HepG2 (cell line): Measurements from ENCODE around the gene NPHS1. TPM values are rescaled to one million over a fixed set of nuclear protein-coding genes. Genes with fewer than 3 reads are reported as not detected.

Source experiments
- AGO1 ChIP-seq: fragments of 200-400 bp; formaldehyde crosslinking; IDR thresholded peaks from 2 replicates; pipeline ENCODE4 v1.6.1; 2017; ENCODE audit warnings: mild to moderate bottlenecking, low read depth, low read length, moderate library complexity; ENCODE audit not compliant: poor library complexity, severe bottlenecking
- CCAR2 ChIP-seq: fragments of 200-400 bp; formaldehyde crosslinking; optimal IDR thresholded peaks from 2 replicates; pipeline ENCODE3; 2018; ENCODE audit warnings: low read depth, mild to moderate bottlenecking, low read length, moderate library complexity
- DBP ChIP-seq: sonication (generic); formaldehyde crosslinking; IDR thresholded peaks from 2 replicates; pipeline ENCODE4 v1.4.0; 2020; ENCODE audit warnings: missing genetic modification reagents; ENCODE audit errors: not compliant biosample characterization
- DR1 ChIP-seq: sonication (generic); formaldehyde crosslinking; IDR thresholded peaks from 2 replicates; pipeline ENCODE4 v1.8.0; 2021; ENCODE audit warnings: mild to moderate bottlenecking, missing genetic modification reagents, inconsistent platforms
- IRX3 ChIP-seq: sonication (generic); formaldehyde crosslinking; IDR thresholded peaks from 2 replicates; pipeline ENCODE4 v1.8.1; 2023; ENCODE audit warnings: mild to moderate bottlenecking, low read depth, missing genetic modification reagents, borderline replicate concordance
- ISL2 ChIP-seq: sonication (generic); formaldehyde crosslinking; IDR thresholded peaks from 2 replicates; pipeline ENCODE4 v1.5.0; 2020; ENCODE audit warnings: missing genetic modification reagents
- JUN ChIP-seq: sonication (generic); formaldehyde crosslinking; IDR thresholded peaks from 2 replicates; pipeline ENCODE4 v1.4.0; 2020; ENCODE audit warnings: mild to moderate bottlenecking, missing genetic modification reagents
- MIER2 ChIP-seq: IDR thresholded peaks from 2 replicates; pipeline ENCODE4 v1.6.1; 2016; ENCODE audit warnings: missing biosample characterization, missing genetic modification reagents
- MZF1 ChIP-seq: sonication (generic); formaldehyde crosslinking; IDR thresholded peaks from 2 replicates; pipeline ENCODE4 v1.8.1; 2023; ENCODE audit warnings: mild to moderate bottlenecking, missing genetic modification reagents, borderline replicate concordance
- NR2C2 ChIP-seq: sonication (generic); formaldehyde crosslinking; IDR thresholded peaks from 2 replicates; pipeline ENCODE4 v1.4.0; 2020; ENCODE audit warnings: missing genetic modification reagents, mild to moderate bottlenecking, moderate library complexity, borderline replicate concordance
- NR2F6 ChIP-seq, 2 experiments: IDR thresholded peaks; 2 replicates each; pipeline ENCODE4 v1.6.1; 2016; ENCODE audit warnings: antibody characterized with exemption in 1 of 2, mild to moderate bottlenecking in 1 of 2
- RNF2 ChIP-seq: fragments of 450-650 bp; conservative IDR thresholded peaks from 2 replicates; pipeline ENCODE4 v1.6.1; 2016; ENCODE audit warnings: low read depth
- SRF ChIP-seq: IDR thresholded peaks from 2 replicates; pipeline ENCODE4 v1.6.1; 2011; ENCODE audit warnings: mild to moderate bottlenecking, low read depth, low read length, moderate library complexity
- TOE1 ChIP-seq: sonication (generic); formaldehyde crosslinking; IDR thresholded peaks from 2 replicates; pipeline ENCODE4 v1.4.0; 2020; ENCODE audit warnings: mild to moderate bottlenecking, missing genetic modification reagents
- XRCC5 ChIP-seq: fragments of 200-400 bp; formaldehyde crosslinking; optimal IDR thresholded peaks from 2 replicates; pipeline ENCODE3; 2017; ENCODE audit warnings: mild to moderate bottlenecking, low read length
- ZFP1 ChIP-seq: IDR thresholded peaks from 2 replicates; pipeline ENCODE4 v1.6.1; 2016
- ZNF256 ChIP-seq: sonication (generic); formaldehyde crosslinking; conservative IDR thresholded peaks from 2 replicates; pipeline ENCODE4 v1.4.0; 2020; ENCODE audit warnings: missing genetic modification reagents
- ZNF446 ChIP-seq: sonication (generic); formaldehyde crosslinking; IDR thresholded peaks from 2 replicates; pipeline ENCODE4 v1.5.0; 2020; ENCODE audit warnings: mild to moderate bottlenecking, missing genetic modification reagents
- ZNF468 ChIP-seq: sonication (generic); formaldehyde crosslinking; IDR thresholded peaks from 2 replicates; pipeline ENCODE4 v1.8.0; 2022; ENCODE audit warnings: mild to moderate bottlenecking, moderate library complexity, missing genetic modification reagents
- ZNF512 ChIP-seq: sonication (generic); formaldehyde crosslinking; IDR thresholded peaks from 2 replicates; pipeline ENCODE4 v1.4.0; 2020; ENCODE audit warnings: mild to moderate bottlenecking, missing genetic modification reagents
- ZNF616 ChIP-seq: sonication (generic); formaldehyde crosslinking; IDR thresholded peaks from 2 replicates; pipeline ENCODE4 v1.5.0; 2020; ENCODE audit warnings: low read depth, mild to moderate bottlenecking, missing genetic modification reagents
- ZNF660 ChIP-seq: sonication (generic); formaldehyde crosslinking; IDR thresholded peaks from 2 replicates; pipeline ENCODE4 v1.5.1; 2020; ENCODE audit warnings: mild to moderate bottlenecking, low read depth, missing genetic modification reagents, borderline replicate concordance
- ZNF720 ChIP-seq: sonication (generic); formaldehyde crosslinking; IDR thresholded peaks from 2 replicates; pipeline ENCODE4 v1.4.0; 2020; ENCODE audit warnings: missing genetic modification reagents
- ZNF747 ChIP-seq: sonication (generic); formaldehyde crosslinking; IDR thresholded peaks from 2 replicates; pipeline ENCODE4 v1.8.1; 2023; ENCODE audit warnings: missing genetic modification reagents, mild to moderate bottlenecking, borderline replicate concordance
- ZNF782 ChIP-seq: sonication (generic); formaldehyde crosslinking; IDR thresholded peaks from 2 replicates; pipeline ENCODE4 v1.4.0; 2020; ENCODE audit warnings: missing genetic modification reagents, mild to moderate bottlenecking, borderline replicate concordance
- polyA plus RNA-seq, 8 experiments: library from polyadenylated mRNA; depleted of rRNA in 3 of 8; stranded (reverse) in 7 of 8; unstranded in 1 of 8; fragments of >200 nt; fragmentation: Illumina TruSeq in 4 of 8; extraction: Trizol in 4 of 8; gene quantifications; 2 replicates each; pipeline versions ENCODE4 v1.2.1 to v1.2.3, GENCODE V29; 2011 to 2016; ENCODE audit warnings: low read depth in 4 of 8, missing spikeins in 1 of 8, mixed read lengths in 1 of 8; ENCODE audit not compliant: insufficient read depth in 1 of 8
- total RNA-seq, 5 experiments: library from RNA; depleted of rRNA; stranded (reverse); fragments of >200 nt; fragmentation: Illumina TruSeq; extraction: Trizol; gene quantifications; 2 replicates each; pipeline ENCODE4 v1.2.3, GENCODE V29; 2016; ENCODE audit warnings: low read depth in 1 of 5
- TF ChIP-seq, protein P1 (sequence below): sonication (generic); formaldehyde crosslinking; IDR thresholded peaks from 2 replicates; pipeline ENCODE4 v1.8.0; 2022; ENCODE audit warnings: mild to moderate bottlenecking, missing genetic modification reagents, borderline replicate concordance
- TF ChIP-seq, protein P2 (sequence below): sonication (generic); formaldehyde crosslinking; IDR thresholded peaks from 2 replicates; pipeline ENCODE4 v1.4.0; 2020; ENCODE audit warnings: missing genetic modification reagents

NPHS1 gene
- total and polyA plus RNA-seq, 2 of the 13 experiments (the other 11 are each of a cell fraction or from before 2014, with no cell fraction given), result not detected

- no peak for TF ChIP-seq ZNF512 (CRISPR knock-in tag)
- no peak for TF ChIP-seq NR2F6 (IDR thresholded peaks at IDR 0.05)
- TF ChIP-seq NR2F6 (CRISPR knock-in tag; IDR thresholded peaks at IDR 0.05), result peak; percentile 45; the same call in 1 of the 2 replicates
- TF ChIP-seq TOE1 (CRISPR knock-in tag), result no peak; the same call in 1 of the 2 replicates
- peak; percentile 74; the same call in 1 of the 2 replicates for TF ChIP-seq MZF1 (CRISPR knock-in tag)
- peak; percentile 55; the same call in 1 of the 2 replicates for TF ChIP-seq ZNF616 (CRISPR knock-in tag)
- TF ChIP-seq ZNF256 (CRISPR knock-in tag), result peak; percentile 92
- no peak for TF ChIP-seq DR1 (CRISPR knock-in tag)
- peak; percentile 57; the same call in 1 of the 2 replicates for TF ChIP-seq ZNF747 (CRISPR knock-in tag)
- no peak for TF ChIP-seq AGO1
- peak; percentile 85; the same call in 1 of the 2 replicates for TF ChIP-seq IRX3 (CRISPR knock-in tag)
- no peak for TF ChIP-seq JUN
- TF ChIP-seq, protein P1, sequence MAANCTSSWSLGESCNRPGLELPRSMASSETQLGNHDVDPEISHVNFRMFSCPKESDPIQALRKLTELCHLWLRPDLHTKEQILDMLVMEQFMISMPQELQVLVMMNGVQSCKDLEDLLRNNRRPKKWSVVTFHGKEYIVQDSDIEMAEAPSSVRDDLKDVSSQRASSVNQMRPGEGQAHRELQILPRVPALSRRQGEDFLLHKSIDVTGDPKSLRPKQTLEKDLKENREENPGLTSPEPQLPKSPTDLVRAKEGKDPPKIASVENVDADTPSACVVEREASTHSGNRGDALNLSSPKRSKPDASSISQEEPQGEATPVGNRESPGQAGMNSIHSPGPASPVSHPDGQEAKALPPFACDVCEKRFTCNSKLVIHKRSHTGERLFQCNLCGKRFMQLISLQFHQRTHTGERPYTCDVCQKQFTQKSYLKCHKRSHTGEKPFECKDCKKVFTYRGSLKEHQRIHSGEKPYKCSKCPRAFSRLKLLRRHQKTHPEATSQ (CRISPR knock-in tag), result no peak
- TF ChIP-seq ZNF468, result no peak
- no peak for TF ChIP-seq ZNF720
- peak; percentile 74 for TF ChIP-seq XRCC5
- TF ChIP-seq DBP (CRISPR knock-in tag), result peak; percentile 96
- TF ChIP-seq ZNF660, result no peak
- peak; percentile 56; the same call in 1 of the 2 replicates for TF ChIP-seq ZNF782 (CRISPR knock-in tag)
- TF ChIP-seq RNF2, result no peak
- TF ChIP-seq, protein P2, sequence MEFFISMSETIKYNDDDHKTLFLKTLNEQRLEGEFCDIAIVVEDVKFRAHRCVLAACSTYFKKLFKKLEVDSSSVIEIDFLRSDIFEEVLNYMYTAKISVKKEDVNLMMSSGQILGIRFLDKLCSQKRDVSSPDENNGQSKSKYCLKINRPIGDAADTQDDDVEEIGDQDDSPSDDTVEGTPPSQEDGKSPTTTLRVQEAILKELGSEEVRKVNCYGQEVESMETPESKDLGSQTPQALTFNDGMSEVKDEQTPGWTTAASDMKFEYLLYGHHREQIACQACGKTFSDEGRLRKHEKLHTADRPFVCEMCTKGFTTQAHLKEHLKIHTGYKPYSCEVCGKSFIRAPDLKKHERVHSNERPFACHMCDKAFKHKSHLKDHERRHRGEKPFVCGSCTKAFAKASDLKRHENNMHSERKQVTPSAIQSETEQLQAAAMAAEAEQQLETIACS, result no peak
- TF ChIP-seq NR2C2, result no peak
- no peak for TF ChIP-seq CCAR2
- peak; percentile 89; the same call in 1 of the 2 replicates for TF ChIP-seq ZNF446
- TF ChIP-seq ISL2 (CRISPR knock-in tag), result peak; percentile 76
- no peak for TF ChIP-seq SRF
- peak; percentile 54; the same call in 1 of the 2 replicates for TF ChIP-seq ZFP1 (CRISPR knock-in tag)
- peak; percentile 99 for TF ChIP-seq MIER2
Observed at GRCh38 chr19:35879770-35880317, 27.5 kb upstream of the NPHS1 start (continued).
